Measurements from ENCODE around the gene RGS6.

Gene RGS6

GRCh38 chr14:72539661-72540315 lies 607.6 kb downstream of the RGS6 start:
- DNase-seq, result no peak

- no peak for DNase-seq
These were observed 608.6 kb downstream of the RGS6 start for GRCh38 chr14:72540836-72541235.

GRCh38 chr14:72541546-72541945 lies 609.3 kb downstream of the RGS6 start:
- DNase-seq, result no peak

GRCh38 chr14:72543341-72543740 lies 611.1 kb downstream of the RGS6 start:
- no peak for DNase-seq

GRCh38 chr14:72544615-72545387 lies 612.6 kb downstream of the RGS6 start:
- DNase-seq, result peak; percentile 80

DNA sequence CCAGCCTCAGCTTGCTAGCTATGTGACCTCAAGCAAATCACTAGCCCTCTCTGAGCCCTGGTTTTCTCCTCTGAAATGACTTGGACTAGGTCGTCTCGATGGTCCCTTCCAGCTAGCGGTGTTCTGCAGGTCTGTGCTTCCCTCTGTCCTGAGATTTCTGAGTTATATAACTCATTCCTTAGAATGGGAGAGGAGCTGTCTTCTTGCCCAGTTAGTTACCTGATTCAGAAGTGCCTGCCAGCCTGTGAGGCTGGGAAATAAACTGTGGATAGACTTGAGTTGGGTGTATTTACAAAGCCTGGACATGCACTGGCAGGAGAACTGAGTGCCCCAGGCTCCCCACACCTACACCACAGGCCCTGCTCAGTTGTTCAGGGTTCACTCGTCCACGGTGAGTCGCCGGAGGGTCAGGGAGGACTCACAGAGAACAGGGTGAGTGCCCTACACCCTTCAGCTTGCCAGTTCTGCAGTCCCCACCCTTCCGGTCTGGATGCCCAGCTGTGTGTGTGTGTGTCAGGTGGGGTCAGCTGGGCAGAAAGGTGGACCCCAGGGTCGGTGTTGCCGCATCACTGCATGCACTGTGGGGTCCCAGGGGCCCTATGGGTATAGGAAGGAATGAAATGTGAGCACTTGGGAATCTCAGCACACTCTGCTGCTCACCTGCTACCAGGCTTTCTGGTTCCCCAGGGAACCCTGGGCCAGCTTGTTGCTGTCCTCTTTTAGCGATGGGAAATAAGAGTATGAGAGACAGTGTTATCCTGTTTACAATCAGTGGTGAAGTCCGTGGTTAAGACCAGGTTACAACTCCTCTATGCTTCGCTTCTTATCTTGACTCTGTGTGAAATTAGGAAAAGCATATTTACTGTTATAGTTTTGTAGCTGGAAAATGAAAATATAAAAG lies 613.4 kb downstream of the RGS6 start:
- no peak for DNase-seq

DNA sequence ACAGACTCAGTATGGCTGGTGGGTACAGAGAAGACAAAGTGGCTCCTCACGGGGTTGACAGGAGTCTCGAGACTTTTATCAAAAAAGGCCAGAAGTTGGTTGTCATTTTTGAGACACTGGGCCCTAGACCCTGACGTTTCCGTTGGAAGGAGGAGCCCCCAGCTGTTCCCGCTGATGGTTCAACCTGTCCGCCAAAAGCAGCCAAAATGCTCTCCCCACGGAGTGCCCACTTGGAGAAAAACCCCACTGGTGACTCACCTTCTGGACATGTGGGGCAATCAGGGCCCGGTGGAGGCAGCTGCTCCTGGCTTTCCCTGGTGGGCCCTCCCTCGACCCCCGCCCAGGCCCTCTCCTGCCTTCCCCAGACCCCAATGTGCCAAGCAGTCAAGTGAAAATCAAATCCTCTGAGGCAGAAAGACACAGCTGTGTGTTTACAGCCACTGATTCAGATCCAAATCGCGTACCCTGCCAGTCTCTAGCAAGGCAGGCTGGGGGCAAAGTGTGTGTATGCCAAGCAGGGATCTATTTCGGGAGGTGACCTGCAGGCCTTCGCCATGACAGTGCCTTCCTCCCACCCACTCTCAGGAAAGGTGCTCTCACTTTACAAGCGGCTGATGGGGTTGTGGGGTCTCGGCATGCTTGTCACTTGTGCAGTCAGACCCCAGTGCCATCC lies 614.3 kb downstream of the RGS6 start:
- DNase-seq, result no peak

- DNase-seq, result no peak
These were observed 615.8 kb downstream of the RGS6 start for GRCh38 chr14:72547999-72548398.

- no peak for DNase-seq
These were observed 616.8 kb downstream of the RGS6 start for GRCh38 chr14:72549026-72549425.

- no peak for DNase-seq
These were observed 617.6 kb downstream of the RGS6 start for GRCh38 chr14:72549854-72550253.

DNA sequence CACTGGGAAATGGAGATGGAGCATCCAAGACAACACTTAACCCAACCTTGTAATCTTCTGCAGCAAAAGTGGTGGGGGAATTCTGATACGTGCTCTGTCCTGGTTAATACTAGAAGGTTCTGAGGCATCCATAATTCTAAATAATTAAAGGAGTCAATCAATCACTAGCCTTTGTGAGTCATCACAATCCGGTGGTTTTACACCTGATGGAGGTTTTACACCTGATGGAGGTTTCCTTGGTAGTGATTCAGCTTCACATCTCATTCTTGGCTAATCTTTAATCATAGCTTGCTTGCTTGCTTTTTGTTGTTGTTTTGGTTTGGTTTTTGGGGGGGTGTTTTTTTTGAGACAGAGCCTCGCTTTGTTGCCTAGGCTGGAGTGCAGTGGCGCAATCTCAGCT lies 618.3 kb downstream of the RGS6 start:
- no peak for DNase-seq

DNA sequence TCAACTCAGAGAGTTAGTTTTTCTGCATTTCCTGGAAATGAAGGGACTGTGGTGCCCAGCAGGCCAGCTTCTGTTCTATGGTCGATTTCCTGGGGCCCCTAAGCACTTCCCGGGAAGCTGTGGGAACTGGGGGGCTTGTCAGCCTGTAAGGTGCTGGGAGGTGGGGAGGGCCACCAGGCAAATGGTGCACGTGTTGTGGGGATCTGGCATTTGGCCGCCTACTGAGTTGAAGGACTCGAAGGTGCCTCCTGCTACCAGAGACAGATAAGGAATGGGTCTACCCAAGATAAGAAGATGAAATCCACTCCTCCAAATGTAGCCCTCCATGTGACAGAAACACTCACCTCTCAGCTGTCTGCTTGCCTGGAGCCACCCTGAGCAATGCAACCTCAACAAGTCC lies 620.0 kb downstream of the RGS6 start:
- no peak for DNase-seq

DNA sequence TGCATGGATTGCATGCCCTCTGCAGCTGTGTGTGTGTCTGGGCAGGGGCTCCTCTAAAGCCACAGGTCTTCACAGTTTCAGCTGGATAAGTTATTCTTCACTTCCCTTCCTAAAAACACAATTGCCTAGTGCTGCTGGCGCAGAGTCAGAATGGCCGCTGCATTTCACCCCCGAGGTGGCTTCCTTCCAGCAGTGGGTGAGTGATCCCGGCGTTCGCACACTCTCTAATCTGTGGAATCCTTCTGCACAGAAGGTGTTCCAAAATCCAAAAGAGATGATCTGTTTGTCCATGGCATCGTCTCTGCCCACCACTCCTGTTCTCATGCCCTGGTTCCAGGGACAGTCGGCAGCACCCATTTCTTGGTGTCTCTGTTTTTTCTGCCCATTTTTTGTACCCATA lies 620.9 kb downstream of the RGS6 start:
- DNase-seq, result no peak

DNA sequence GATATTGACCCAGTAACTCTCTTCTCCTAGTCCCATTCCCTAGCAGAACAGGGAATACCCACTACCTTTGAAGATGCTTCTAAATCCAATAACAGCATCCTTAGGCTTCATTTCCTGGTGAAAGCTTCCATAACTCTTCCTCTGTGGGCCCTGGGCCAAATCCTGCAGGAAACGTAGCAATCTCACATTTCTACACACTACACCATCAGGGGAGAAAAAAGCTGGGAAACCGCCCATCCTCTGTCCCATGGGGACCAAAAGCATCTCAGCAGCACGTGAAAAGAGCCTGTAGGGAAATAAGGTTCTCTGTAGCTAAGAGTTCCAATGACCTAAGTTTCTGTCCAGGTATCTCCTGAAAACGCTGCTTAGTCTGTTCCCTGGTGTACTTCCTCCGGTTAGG lies 621.4 kb downstream of the RGS6 start:
- no peak for DNase-seq

DNA sequence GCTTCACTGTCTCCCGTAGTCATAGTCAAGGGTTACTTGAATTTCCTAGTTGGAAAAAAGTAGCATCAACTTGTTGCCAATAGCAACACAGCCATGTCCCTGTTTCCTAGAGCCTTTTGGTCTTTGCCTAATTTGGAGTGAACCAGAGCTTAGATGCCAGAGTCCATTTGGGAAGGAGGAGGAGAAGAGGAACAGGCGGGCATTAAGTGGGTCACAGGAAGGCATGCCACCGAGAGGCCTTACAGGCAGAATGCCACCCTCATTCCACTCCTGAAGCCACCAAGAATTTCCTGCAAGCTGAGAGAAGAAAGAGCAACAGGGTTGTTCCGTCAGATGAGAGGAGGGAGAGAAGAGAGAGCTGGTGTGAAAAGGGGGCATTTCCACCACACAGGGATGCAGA lies 622.2 kb downstream of the RGS6 start:
- no peak for DNase-seq

GRCh38 chr14:72554994-72555608 lies 622.9 kb downstream of the RGS6 start:
- no peak for DNase-seq

DNA sequence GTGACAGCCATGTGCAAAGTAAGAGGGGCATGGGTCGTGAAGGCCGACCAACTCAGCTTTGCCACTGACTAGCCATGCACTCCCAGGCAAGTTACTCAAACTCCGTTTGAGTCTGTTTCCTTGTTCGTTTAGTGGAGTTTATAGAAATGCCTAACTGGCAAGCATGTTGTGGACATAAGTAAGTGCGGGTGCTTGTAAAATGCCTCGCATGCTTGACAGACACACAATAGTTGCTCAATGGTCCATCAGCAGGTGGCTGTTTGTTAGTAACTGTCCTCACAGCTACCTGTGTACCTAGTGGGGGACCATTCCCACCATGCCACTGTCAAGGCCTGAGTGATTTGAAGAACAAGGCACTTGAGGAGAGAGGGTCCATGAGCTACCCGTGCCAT lies 623.4 kb downstream of the RGS6 start:
- no peak for DNase-seq

DNA sequence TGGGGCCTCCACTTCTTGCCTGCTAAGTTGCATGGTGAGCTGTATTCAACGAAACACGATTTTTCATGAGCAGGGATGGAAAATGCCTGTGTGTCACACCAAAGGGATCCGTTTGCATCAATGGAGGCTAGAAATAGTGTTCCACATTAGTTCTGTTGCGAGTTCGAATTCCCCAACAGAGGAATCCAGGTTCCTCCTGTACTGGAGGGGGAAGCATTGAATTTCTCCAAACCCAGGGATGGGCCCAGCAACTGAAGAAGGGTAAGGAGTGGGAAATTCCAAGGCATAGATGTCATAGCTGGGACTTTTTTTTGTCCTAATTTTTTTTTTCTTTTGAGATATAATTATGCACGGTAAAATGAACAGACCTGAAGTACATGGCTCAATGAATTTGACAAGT lies 625.4 kb downstream of the RGS6 start:
- DNase-seq, result no peak

GRCh38 chr14:72558721-72559120 lies 626.5 kb downstream of the RGS6 start:
- no peak for DNase-seq

GRCh38 chr14:72559202-72559601 lies 627.0 kb downstream of the RGS6 start:
- DNase-seq, result no peak

DNA sequence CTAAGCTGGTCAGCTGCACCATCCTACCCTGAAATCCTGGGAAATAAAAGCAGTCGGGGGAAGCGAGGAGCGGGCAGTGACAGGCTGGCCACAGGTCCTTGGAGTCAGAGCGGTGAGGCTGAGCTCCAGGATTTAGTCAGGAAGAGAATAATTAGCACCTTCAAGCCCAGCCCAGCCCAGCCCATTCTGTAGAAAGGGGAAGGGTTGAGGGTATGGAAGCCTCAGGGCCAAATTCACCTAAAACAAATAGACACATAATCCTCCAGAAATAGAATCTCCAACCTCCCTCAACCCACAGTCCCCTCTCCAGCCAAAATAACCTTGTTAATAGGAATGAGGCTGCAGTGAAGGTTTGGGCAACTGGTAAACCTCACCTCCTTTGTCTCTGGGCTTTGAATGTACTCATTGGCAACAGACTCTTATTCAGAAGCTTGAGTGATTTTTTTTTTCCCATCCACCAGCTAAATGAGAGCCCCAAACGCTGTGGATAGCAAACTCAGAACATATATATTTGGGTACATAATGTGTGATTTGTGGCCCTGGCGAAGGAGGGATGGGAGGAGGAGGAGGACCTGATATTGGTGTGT lies 627.5 kb downstream of the RGS6 start:
- no peak for DNase-seq

DNA sequence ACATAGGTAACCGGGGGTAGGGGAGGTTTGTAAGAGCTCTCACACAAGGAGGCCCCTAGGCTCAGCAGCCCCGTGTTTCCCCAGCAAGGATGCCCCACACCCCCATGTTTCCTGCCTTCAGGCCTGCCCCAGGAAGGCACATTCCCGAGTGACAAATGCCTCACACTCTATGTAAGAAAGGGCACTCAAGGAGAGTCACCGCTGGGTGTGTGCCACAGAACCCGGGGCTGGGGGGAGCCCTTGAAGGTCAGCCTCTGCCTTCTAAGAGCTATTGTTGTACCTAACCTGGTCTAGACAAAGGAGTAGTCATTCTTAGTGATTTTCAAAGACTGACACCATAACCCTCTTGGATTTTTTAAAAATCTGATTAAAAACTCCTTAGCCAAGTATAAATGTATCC lies 628.1 kb downstream of the RGS6 start:
- no peak for DNase-seq

All from islet precursor cell (in vitro differentiated cells).